ENCODE results near the gene SLC38A8. TPM values are rescaled to one million over a fixed set of nuclear protein-coding genes. Genes with fewer than 3 reads are reported as not detected.
A peak's percentile ranks its signal among the peaks of the same experiment; 100 is the strongest.

The SLC38A8 gene
- total RNA-seq, 1 donor, result not detected

- TF ChIP-seq CTCF (IDR thresholded peaks at IDR 0.05; ENCODE audit: insufficient read depth, low read length), result no peak
- no peak for DNase-seq (ENCODE audit: low read depth)
- H3K4me3 ChIP-seq (ENCODE audit: low read depth, low read length), result no peak overlapping the region
Measured at GRCh38 chr16:84071121-84071520, 28.5 kb upstream of the SLC38A8 start.

- TF ChIP-seq CTCF (IDR thresholded peaks at IDR 0.05; ENCODE audit: insufficient read depth, low read length), result no peak
- H3K4me3 ChIP-seq (ENCODE audit: low read depth, low read length), result no peak overlapping the region
- DNase-seq (ENCODE audit: low read depth), result no peak
Measured at GRCh38 chr16:84069540-84069939, 26.9 kb upstream of the SLC38A8 start.

- no peak overlapping the region for H3K4me3 ChIP-seq (ENCODE audit: low read depth, low read length)
- DNase-seq (ENCODE audit: low read depth), result no peak
Measured at GRCh38 chr16:84068783-84069462, 26.3 kb upstream of the SLC38A8 start.

GRCh38 chr16:84068041-84068440 lies 25.4 kb upstream of the SLC38A8 start:
- DNase-seq (ENCODE audit: low read depth), result no peak
- no peak for TF ChIP-seq CTCF (IDR thresholded peaks at IDR 0.05; ENCODE audit: insufficient read depth, low read length)

More at GRCh38 chr16:84068783-84069462, 26.3 kb upstream of the SLC38A8 start:
- TF ChIP-seq CTCF (IDR thresholded peaks at IDR 0.05; ENCODE audit: insufficient read depth, low read length), result no peak

GRCh38 chr16:84067640-84068039 lies 25.0 kb upstream of the SLC38A8 start:
- no peak for TF ChIP-seq CTCF (IDR thresholded peaks at IDR 0.05; ENCODE audit: insufficient read depth, low read length)
- H3K4me3 ChIP-seq (ENCODE audit: low read depth, low read length), result no peak overlapping the region
- DNase-seq (ENCODE audit: low read depth), result no peak

More at GRCh38 chr16:84068041-84068440, 25.4 kb upstream of the SLC38A8 start:
- H3K4me3 ChIP-seq (ENCODE audit: low read depth, low read length), result no peak overlapping the region

- peak; percentile 72 for DNase-seq (ENCODE audit: low read depth)
- no peak overlapping the region for H3K4me3 ChIP-seq (ENCODE audit: low read depth, low read length)
- TF ChIP-seq CTCF (IDR thresholded peaks at IDR 0.05; ENCODE audit: insufficient read depth, low read length), result peak; percentile 83
Measured at GRCh38 chr16:84065536-84066132, 23.0 kb upstream of the SLC38A8 start.

All from fibroblast of the aortic adventitia (primary cell).